Neural cell (in vitro differentiated cells): ENCODE measurements around the gene ATP13A2. TPM values are rescaled to one million over a fixed set of nuclear protein-coding genes. Genes with fewer than 3 reads are reported as not detected.

Experiments used
- H2AFZ ChIP-seq: fragments of 200-600, 300-800 bp; sonication (generic), shearing (Covaris generic); 2 replicates; pipeline ENCODE4 v1.6.0; 2014; ENCODE audit warnings: low read depth, mild to moderate bottlenecking, antibody characterized with exemption, low read length, moderate library complexity
- H3F3A ChIP-seq: fragments of 200-600 bp; shearing (Covaris generic); 2 replicates; pipeline ENCODE4 v1.6.1; 2016; ENCODE audit warnings: mild to moderate bottlenecking, moderate library complexity, mixed read lengths, antibody characterized with exemption, low read length; ENCODE audit not compliant: insufficient read depth, poor library complexity, severe bottlenecking
- H3K27ac ChIP-seq: fragments of 200-600, 300-800 bp; sonication (generic), shearing (Covaris generic); 2 replicates; pipeline ENCODE4 v1.5.1; 2014; ENCODE audit warnings: mild to moderate bottlenecking, low read length, moderate library complexity
- H3K27me3 ChIP-seq: fragments of 300-800, 200-600 bp; sonication (generic), shearing (Covaris generic); 2 replicates; pipeline ENCODE4 v1.6.0; 2014; ENCODE audit warnings: mild to moderate bottlenecking, low read depth, low read length, moderate library complexity; ENCODE audit not compliant: insufficient read depth
- H3K36me3 ChIP-seq: fragments of 300-800, 200-600 bp; sonication (generic), shearing (Covaris generic); 2 replicates; pipeline ENCODE4 v1.5.1; 2014; ENCODE audit warnings: mild to moderate bottlenecking, antibody characterized with exemption, low read length, moderate library complexity; ENCODE audit not compliant: insufficient read depth
- H3K4me2 ChIP-seq: fragments of 300-800, 200-600 bp; sonication (generic), shearing (Covaris generic); 2 replicates; pipeline ENCODE4 v1.6.0; 2014; ENCODE audit warnings: mild to moderate bottlenecking, low read length
- H3K4me3 ChIP-seq: fragments of 300-800, 200-600 bp; sonication (generic), shearing (Covaris generic); 2 replicates; pipeline ENCODE4 v1.5.1; 2014; ENCODE audit warnings: mild to moderate bottlenecking, low read length, moderate library complexity
- H3K79me2 ChIP-seq: fragments of 200-600 bp; shearing (Covaris generic); replicated peaks from 2 replicates; pipeline ENCODE4 v1.6.0; 2014; ENCODE audit warnings: mild to moderate bottlenecking, low read length, moderate library complexity; ENCODE audit not compliant: insufficient read depth
- H3K9ac ChIP-seq: fragments of 300-800, 200-600 bp; sonication (generic), shearing (Covaris generic); 2 replicates; pipeline ENCODE4 v1.6.1; 2016; ENCODE audit warnings: mild to moderate bottlenecking, low read length, mixed read lengths
- H3K9me2 ChIP-seq: fragments of 200-600 bp; shearing (Covaris generic); 2 replicates; pipeline ENCODE4 v1.6.1; 2016; ENCODE audit warnings: mild to moderate bottlenecking, low read length, mixed read lengths; ENCODE audit not compliant: insufficient read depth
- H3K9me3 ChIP-seq: fragments of 200-600, 300-800 bp; sonication (generic), shearing (Covaris generic); 2 replicates; pipeline ENCODE4 v1.6.1; 2016; ENCODE audit warnings: mild to moderate bottlenecking, mixed run types, low read length, moderate library complexity, mixed read lengths
- H4K20me1 ChIP-seq: fragments of 200-600 bp; shearing (Covaris generic); 2 replicates; pipeline ENCODE4 v1.6.1; 2016; ENCODE audit warnings: mild to moderate bottlenecking, mixed run types; ENCODE audit not compliant: insufficient read depth
- EP300 ChIP-seq: fragments of 450-650 bp; conservative IDR thresholded peaks from 2 replicates; pipeline ENCODE4 v1.6.1; 2014; ENCODE audit warnings: antibody characterized with exemption, mild to moderate bottlenecking, moderate library complexity; ENCODE audit not compliant: poor library complexity, severe bottlenecking
- EZH2 ChIP-seq: fragments of 200-600, 300-800 bp; shearing (Covaris generic), sonication (generic); IDR thresholded peaks from 2 replicates; pipeline ENCODE4 v1.6.1; 2014; ENCODE audit warnings: antibody characterized with exemption, low read length, borderline replicate concordance, mild to moderate bottlenecking; ENCODE audit not compliant: insufficient read depth, poor library complexity, severe bottlenecking
- MXI1 ChIP-seq: fragments of 450-650 bp; conservative IDR thresholded peaks from 2 replicates; pipeline ENCODE4 v1.6.1; 2014; ENCODE audit warnings: antibody characterized with exemption, mild to moderate bottlenecking; ENCODE audit not compliant: poor library complexity, severe bottlenecking
- POLR2AphosphoS5 ChIP-seq: IDR thresholded peaks from 2 replicates; pipeline ENCODE4 v1.6.1; 2012
- RAD21 ChIP-seq: fragments of 450-650 bp; conservative IDR thresholded peaks from 2 replicates; pipeline ENCODE4 v1.6.1; 2014; ENCODE audit warnings: antibody characterized with exemption, mild to moderate bottlenecking, moderate library complexity
- SMC3 ChIP-seq: fragments of 450-650 bp; conservative IDR thresholded peaks from 2 replicates; pipeline ENCODE4 v1.6.1; 2014; ENCODE audit warnings: antibody characterized with exemption, mild to moderate bottlenecking, moderate library complexity; ENCODE audit not compliant: poor library complexity
- TAF1 ChIP-seq: IDR thresholded peaks from 2 replicates; pipeline ENCODE4 v1.6.1; 2012; ENCODE audit warnings: low read depth
- polyA plus RNA-seq: library from polyadenylated mRNA; depleted of rRNA; stranded (reverse); fragments of >200 nt; gene quantifications from 2 replicates; pipeline ENCODE4 v1.2.3, GENCODE V29; 2014
- TF ChIP-seq, protein P1 (sequence below): fragments of 450-650 bp; IDR thresholded peaks from 2 replicates; pipeline ENCODE4 v1.5.1; 2014; ENCODE audit warnings: antibody characterized with exemption, mild to moderate bottlenecking, moderate library complexity; ENCODE audit not compliant: poor library complexity, severe bottlenecking
- TF ChIP-seq, protein P2 (sequence below): IDR thresholded peaks from 2 replicates; pipeline ENCODE4 v1.6.1; 2012; ENCODE audit warnings: borderline replicate concordance

The ATP13A2 gene
- polyA plus RNA-seq, 1 donor from 2014 or later, result 43.3 TPM

DNA sequence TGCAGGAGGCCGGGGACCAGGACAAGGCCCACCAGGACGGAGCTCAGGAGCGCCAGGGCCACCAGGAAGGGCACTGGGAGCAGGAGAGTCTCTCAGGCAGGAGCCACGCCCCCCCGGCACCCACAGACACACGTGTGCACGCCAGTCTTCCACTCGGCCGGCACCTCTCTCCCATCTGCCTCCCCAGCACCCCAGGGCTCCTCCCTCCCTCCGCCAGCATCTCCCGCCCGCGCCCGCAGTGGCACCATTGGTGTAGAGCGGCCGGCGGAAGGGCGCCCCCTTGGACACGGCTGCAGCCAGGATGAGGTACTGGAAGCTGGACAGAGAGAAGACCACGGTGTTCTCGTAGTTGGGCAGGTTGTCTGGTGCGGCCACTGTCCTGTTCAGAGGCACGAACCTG, 25.2 kb downstream of the ATP13A2 start:
- Histone ChIP-seq H4K20me1 (no peaks in the 10 kb centered on the region), H3K9me2 (no peaks in the 10 kb centered on the region), H3K79me2 (no peaks in the 10 kb centered on the region), H3K4me3 (no peak overlapping the region), H3F3A (no peaks in the 10 kb centered on the region), H3K36me3 (no peaks in the 10 kb centered on the region), H3K4me2 (no peak overlapping the region), H3K27me3 (no peaks in the 10 kb centered on the region), H3K9me3 (no peaks in the 10 kb centered on the region), H2AFZ (no peak overlapping the region), H3K9ac (no peak overlapping the region), H3K27ac (no peak overlapping the region)
- no peak for TF ChIP-seq MXI1
- TF ChIP-seq POLR2AphosphoS5, result no peak
- TF ChIP-seq EZH2, result no peak
- no peak for TF ChIP-seq TAF1
- TF ChIP-seq EP300, result no peak
- no peak for TF ChIP-seq RAD21
- TF ChIP-seq, protein P1, sequence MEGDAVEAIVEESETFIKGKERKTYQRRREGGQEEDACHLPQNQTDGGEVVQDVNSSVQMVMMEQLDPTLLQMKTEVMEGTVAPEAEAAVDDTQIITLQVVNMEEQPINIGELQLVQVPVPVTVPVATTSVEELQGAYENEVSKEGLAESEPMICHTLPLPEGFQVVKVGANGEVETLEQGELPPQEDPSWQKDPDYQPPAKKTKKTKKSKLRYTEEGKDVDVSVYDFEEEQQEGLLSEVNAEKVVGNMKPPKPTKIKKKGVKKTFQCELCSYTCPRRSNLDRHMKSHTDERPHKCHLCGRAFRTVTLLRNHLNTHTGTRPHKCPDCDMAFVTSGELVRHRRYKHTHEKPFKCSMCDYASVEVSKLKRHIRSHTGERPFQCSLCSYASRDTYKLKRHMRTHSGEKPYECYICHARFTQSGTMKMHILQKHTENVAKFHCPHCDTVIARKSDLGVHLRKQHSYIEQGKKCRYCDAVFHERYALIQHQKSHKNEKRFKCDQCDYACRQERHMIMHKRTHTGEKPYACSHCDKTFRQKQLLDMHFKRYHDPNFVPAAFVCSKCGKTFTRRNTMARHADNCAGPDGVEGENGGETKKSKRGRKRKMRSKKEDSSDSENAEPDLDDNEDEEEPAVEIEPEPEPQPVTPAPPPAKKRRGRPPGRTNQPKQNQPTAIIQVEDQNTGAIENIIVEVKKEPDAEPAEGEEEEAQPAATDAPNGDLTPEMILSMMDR, result no peak
- TF ChIP-seq, protein P2, sequence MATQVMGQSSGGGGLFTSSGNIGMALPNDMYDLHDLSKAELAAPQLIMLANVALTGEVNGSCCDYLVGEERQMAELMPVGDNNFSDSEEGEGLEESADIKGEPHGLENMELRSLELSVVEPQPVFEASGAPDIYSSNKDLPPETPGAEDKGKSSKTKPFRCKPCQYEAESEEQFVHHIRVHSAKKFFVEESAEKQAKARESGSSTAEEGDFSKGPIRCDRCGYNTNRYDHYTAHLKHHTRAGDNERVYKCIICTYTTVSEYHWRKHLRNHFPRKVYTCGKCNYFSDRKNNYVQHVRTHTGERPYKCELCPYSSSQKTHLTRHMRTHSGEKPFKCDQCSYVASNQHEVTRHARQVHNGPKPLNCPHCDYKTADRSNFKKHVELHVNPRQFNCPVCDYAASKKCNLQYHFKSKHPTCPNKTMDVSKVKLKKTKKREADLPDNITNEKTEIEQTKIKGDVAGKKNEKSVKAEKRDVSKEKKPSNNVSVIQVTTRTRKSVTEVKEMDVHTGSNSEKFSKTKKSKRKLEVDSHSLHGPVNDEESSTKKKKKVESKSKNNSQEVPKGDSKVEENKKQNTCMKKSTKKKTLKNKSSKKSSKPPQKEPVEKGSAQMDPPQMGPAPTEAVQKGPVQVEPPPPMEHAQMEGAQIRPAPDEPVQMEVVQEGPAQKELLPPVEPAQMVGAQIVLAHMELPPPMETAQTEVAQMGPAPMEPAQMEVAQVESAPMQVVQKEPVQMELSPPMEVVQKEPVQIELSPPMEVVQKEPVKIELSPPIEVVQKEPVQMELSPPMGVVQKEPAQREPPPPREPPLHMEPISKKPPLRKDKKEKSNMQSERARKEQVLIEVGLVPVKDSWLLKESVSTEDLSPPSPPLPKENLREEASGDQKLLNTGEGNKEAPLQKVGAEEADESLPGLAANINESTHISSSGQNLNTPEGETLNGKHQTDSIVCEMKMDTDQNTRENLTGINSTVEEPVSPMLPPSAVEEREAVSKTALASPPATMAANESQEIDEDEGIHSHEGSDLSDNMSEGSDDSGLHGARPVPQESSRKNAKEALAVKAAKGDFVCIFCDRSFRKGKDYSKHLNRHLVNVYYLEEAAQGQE, result no peak
- TF ChIP-seq SMC3, result no peak

DNA sequence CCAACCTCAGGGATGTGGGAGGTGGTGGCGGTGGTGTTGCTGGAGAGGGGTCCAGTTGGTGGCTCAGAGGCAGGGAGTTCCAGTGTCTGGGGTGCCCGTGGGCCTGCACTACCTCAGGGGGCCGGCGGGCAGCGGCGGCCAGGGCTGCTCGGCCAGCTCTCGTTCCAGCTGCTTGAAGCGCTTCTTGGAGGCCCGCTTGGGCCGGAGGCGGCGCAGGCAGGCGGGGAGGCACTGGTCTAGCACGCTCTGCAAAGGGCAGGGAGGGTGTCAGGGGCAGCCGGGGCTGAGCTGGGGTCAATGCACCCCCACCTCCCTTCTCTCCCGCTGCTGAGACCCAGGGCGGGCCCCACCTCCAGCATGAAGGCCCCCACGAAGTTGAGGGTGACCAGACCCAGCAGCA, 25.6 kb downstream of the ATP13A2 start:
- no peaks in the 10 kb centered on the region for H4K20me1 ChIP-seq
- H3K36me3 ChIP-seq, result no peaks in the 10 kb centered on the region
- H3K9ac ChIP-seq, result no peak overlapping the region
- TF ChIP-seq RAD21, result no peak
- TF ChIP-seq TAF1, result no peak
- TF ChIP-seq, protein P1, result no peak
- no peak for TF ChIP-seq EP300
- TF ChIP-seq POLR2AphosphoS5, result no peak
- TF ChIP-seq, protein P2, result no peak
- TF ChIP-seq EZH2, result no peak
- no peak for TF ChIP-seq MXI1
- TF ChIP-seq SMC3, result no peak
- no peaks in the 10 kb centered on the region for H3K9me2 ChIP-seq
- H3K27me3 ChIP-seq, result no peaks in the 10 kb centered on the region
- H3K4me2 ChIP-seq, result no peak overlapping the region
- H2AFZ ChIP-seq, result no peak overlapping the region
- H3F3A ChIP-seq, result no peaks in the 10 kb centered on the region
- H3K4me3 ChIP-seq, result no peak overlapping the region
- H3K79me2 ChIP-seq, result no peaks in the 10 kb centered on the region
- H3K27ac ChIP-seq, result no peak overlapping the region
- no peaks in the 10 kb centered on the region for H3K9me3 ChIP-seq
